GM12872 (cell line): ENCODE results near the gene TMEM72.

ENCODE experiments used
- CTCF ChIP-seq: IDR thresholded peaks from 3 replicates; pipeline ENCODE4 v1.5.1; 2011; ENCODE audit warnings: low read depth, mild to moderate bottlenecking, low read length, moderate library complexity; ENCODE audit not compliant: insufficient read depth

Gene TMEM72

GRCh38 chr10:44911081-44911540, at the start of gene TMEM72:
TSS of gene TMEM72 (plus strand) at chr10:44911337. CDS start at chr10:44911513, 176 bp downstream.
- no peak for TF ChIP-seq CTCF

GRCh38 chr10:44862006-44862751, 49.0 kb upstream of the TMEM72 start:
- no peak for TF ChIP-seq CTCF

- no peak for TF ChIP-seq CTCF
Observed at GRCh38 chr10:44862924-44863323, 48.2 kb upstream of the TMEM72 start.

GRCh38 chr10:44863344-44864047, 47.6 kb upstream of the TMEM72 start:
- TF ChIP-seq CTCF = no peak

GRCh38 chr10:44864051-44864450, 47.1 kb upstream of the TMEM72 start:
- TF ChIP-seq CTCF = no peak

GRCh38 chr10:44864637-44865288, 46.4 kb upstream of the TMEM72 start:
- TF ChIP-seq CTCF = peak; percentile 93

GRCh38 chr10:44865289-44865671, 45.9 kb upstream of the TMEM72 start:
- TF ChIP-seq CTCF = no peak
